HPDE6-E6E7 (cell line): Measurements from ENCODE around the gene RNF32.
"Not testable (repeated sequence)": the region's sequence is repeated elsewhere in the genome, so short reads cannot be mapped to it uniquely, and the experiment has no call there.

Source experiments
- DNase-seq: peaks from one replicate; pipeline ENCODE4 v3.0.0; 2011; ENCODE audit warnings: missing footprints; ENCODE audit errors: extremely low spot score

RNF32 gene

GRCh38 chr7:156614434-156615264 lies 25.9 kb upstream of the RNF32 start:
- DNase-seq, result no peak

DNA sequence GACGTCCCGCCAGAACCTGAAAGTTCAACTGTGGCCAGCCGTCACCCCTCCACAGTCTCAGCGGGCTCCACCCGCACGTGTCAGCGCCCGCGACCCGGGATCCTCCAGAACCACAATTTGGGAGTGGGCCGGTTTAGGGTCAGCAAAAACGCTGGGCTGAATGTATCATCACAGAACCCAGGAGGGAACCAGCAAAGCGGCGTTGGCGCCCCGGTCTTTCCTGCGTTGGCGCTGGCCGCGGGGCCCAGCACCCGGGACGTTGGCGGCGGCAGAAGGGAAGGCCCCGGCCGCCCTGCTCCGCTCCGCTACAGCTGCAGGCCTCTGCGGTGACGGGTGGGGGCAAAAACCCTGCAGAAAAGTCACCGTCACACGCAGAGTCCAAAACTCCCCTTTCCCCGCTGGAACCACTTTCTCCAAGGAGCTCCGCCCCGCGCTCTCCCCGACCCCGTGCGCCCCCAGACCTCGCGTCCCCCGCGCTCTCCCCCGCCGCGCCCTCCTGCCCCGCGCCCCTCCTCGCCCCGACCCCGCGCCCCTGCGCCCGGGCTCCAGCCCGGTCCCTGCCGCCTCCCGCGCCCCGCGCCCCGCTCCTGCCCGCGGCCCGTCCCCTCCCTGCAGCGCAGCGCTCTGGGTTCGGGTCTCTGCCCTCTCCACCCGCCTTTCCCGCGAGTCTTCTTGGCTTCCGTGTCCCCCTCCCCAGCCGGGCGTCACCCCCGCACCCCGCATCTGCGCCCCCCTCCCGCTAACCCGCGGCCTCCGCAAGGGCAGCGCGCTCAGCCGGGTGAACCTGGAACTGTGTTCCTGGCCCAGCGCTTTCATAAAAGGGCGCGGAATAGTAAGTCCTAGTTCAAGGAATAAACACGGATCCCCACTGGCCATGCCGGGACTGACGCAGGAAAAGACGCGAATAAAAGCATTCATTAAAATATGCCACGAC lies 24.0 kb upstream of the RNF32 start:
- no peak for DNase-seq

DNA sequence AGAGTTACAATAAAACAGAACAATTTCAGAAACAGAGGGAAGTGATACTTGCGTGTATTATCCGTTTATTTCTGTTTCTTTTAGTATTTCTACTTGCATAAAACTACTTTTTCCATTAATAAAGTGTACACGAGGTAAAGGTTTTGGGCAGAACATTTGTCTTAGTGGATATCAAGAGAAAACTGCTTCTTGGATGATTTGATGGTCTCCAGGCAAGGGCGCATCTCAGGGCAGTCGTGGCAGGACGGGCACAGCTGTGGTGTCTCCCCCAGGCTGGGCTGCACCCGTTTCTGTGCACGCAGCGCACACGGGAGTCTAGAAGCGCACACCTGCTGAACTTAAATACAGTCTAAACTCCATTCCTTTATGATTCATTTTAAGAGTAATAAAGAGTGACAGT lies 23.4 kb upstream of the RNF32 start:
- DNase-seq, result no peak

DNA sequence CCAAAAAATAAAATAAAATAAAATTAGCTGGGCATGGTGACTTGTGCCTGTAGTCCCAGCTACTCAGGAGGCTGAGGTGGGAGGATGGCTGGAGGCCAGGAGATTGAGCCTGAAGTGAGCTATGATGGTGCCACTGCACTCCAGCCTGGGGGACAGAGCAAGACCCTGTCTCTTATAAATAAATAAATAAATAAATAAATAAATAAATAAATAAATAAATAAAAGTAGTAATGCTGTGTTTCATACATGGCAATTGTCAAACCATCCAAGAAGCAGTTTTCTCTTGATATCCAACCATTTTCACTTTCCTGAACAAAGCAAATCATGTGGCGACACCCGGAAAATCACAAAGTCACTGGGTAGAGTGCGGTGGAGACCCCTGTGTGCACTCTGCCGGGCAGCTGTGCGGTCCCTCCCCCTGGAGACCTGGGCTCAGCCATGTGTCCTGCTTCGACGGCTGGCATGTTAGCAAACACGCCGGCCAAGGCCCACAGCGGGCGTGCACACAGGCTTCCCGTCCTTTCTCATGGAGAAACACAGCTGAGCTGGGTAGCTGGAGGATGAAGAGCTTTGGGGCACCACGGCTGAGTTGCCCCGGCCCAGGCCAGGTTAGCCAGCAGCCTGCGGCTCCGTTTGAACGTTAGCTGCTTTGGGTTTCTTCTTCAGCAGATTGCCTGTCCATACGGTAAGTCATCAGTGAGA lies 22.3 kb upstream of the RNF32 start:
- no peak for DNase-seq

DNA sequence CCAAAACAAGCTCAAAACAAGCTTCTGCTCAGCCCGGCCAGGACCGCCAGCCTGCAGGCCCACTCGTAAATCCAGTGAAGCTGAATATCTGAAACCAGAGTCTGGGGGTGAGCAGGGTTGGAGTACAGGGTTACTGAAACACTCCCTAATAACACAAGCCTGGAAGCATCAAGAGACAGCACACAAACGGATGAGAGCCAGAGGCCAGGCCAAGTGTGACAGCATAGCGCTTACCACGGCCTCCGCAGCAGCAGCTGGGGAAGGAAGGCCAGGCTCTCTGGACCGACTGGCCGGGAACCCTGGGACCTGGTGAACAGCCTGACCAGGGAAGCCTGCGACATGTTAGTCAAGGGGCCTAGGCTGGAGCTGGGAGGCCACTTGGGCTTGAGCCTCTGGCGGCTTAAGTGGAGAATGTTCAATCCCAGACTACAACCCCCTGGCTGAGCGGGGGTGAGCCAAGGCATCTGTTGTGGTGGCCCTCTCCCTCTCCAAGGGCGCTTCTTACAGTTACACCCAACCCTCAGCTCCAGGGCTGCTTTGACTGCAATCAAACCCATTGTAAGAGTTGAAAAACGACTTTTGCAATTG lies 21.7 kb upstream of the RNF32 start:
- DNase-seq, result no peak

DNA sequence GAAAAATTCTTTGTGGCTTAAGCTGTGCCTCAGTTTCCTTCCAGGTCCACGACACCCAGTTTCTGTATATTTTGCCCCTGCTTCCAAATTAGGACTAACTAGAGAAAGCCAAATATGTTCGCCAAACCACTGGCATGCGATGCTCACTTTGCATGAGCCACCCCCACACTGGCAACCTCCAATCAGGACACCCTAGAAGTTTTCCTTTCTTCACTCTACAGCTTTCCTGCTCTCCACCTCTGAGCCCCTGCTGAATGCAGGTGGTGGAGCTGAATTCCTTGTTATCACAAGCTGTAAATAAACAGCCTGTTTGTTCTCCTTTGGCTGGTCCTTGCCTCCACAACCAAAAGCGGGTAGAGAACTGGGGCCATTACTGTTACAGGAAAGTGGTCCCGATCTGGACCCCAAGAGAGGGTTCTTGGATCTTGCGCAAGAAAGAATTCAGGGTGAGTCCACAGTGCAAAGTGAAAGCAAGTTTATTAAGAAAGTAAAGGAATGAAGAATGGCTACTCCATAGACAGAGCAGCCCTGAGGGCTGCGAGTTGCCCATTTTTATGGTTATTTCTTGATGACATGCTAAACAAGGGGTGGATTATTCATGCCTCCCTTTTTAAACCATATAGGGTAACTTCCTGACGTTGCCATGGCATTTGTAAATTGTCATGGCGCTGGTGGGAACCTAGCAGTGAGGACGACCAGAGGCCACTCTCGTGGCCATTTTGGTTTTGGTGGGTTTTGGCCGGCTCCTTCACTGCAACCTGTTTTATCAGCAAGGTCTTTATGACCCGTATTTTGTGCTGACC lies 20.9 kb upstream of the RNF32 start:
- not testable (repeated sequence) for DNase-seq

GRCh38 chr7:156620291-156620675 lies 20.3 kb upstream of the RNF32 start:
- DNase-seq, result no peak

GRCh38 chr7:156621652-156622051 lies 18.9 kb upstream of the RNF32 start:
- no peak for DNase-seq

- DNase-seq, result no peak
These were observed 15.0 kb upstream of the RNF32 start for GRCh38 chr7:156625580-156625979.

DNA sequence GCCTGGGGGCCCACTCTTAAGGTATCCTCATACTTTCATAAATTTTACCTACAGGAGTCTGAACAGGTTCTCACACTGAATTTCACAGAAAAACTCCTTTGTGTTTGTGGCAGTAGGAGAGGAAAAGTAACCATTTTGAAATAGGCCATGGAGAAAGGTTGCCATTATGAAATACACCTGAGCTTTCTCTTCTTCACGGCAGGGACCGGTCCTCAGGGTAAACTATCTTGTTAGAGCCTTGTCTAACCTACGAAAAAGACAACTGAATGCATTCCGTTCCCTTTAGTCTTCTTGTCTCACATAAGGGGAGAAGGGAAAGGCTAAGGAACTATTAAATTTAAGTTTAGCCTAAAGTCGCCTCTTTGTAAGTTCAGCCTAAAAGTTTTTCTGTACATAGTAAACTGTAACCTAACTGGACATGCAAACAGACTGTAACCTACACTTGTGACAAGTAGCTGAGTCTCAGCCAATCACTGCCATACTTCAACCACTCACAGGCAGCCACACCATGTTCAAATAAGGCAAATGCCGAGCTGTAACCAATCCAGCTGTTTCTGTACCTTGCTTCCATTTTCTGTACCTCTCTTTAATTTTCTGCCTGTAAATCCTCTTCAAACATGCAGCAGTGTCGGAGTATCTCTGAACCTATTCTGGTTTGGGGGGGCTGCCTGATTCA lies 14.2 kb upstream of the RNF32 start:
- no peak for DNase-seq

GRCh38 chr7:156628562-156628961 lies 12.0 kb upstream of the RNF32 start:
- DNase-seq, result no peak

- DNase-seq, result no peak
These were observed 10.7 kb upstream of the RNF32 start for GRCh38 chr7:156629873-156630272.

DNA sequence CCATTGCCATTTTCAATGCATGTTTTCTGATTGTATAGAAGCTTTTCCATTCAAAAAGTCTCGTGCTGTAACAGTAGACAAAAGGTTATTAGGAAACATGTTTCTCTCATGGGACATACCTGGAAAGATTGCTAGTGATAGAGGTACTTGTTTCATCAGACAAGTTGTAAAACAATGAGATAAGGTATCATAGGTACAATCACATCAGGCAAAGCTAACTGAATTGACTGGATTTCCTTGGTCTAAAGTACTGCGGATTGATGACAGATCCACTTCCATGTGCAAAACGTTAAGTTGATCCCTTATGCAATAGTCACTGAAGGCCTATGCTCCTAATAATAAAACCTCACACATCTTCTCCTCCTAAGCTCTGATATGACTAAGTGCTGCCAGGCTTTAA lies 6.5 kb upstream of the RNF32 start:
- no peak for DNase-seq

DNA sequence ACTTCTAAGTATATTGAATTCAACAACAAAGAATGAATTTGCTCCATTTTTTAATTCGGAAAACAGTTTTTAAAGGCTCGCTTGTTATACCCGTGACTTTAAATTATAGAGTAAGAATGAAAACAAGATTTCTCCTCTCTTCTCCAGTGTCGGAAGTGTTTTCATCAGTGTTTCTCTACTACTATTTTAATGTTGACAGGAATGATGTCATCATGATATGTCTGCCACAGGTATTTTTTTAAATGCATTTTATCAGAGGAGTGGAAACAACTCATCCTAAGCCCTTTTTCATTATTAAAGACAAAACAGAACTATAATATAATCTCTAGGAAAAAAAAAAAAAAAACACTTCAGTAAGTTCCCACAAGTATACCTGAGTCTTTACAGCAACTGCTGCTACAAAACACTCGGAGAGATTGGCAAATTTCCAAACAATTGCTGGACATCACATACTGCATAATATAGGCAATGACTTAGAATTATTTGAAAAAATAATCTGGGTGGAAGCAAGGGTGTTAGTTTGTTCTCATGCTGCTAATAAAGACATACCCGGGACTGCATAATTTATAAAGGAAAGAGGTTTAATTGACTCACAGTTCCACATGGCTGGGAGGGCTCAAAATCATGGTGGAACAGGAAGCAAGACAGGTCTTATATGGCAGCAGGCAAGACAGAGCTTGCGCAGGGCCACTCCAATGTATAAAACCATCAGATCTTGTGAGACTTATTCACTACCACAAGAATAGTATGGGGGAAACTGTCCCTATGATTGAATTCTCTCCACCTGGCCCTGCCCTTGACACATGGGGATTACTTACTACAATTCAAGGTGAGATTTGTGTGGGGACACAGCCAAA lies 4.8 kb upstream of the RNF32 start:
- no peak for DNase-seq

DNA sequence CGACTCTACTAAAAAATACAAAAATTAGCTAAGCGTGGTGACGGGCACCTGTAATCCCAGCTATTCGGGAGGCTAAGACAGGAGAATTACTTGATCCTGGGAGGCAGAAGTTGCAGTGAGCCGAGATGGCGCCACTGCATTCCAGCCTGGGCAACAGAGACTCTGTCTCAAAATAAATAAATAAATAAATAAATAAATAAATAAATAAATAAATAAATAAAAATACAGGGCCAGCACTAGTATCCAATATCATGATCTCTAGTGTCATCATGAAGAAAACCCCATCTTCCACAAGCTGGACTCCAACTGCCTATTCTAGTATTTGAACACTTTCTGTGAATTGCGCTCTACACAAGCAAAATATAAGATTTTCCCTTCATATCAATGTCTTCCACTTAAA lies 3.5 kb upstream of the RNF32 start:
- not testable (repeated sequence) for DNase-seq

GRCh38 chr7:156638443-156639077 lies 2.0 kb upstream of the RNF32 start:
- DNase-seq, result no peak

GRCh38 chr7:156639426-156640256 lies 933 bp upstream of the RNF32 start:
- DNase-seq, result no peak

GRCh38 chr7:156640949-156641485 lies 443 bp downstream of the RNF32 start:
- DNase-seq, result peak; percentile 48
